Tibial nerve (tissue), 4 donors: Measurements from ENCODE around the gene SIK2.

Experiments used
- CTCF ChIP-seq, 5 experiments: fragments of 200-600 bp in 3 of 5; fragments of 450-650 bp in 2 of 5; sonication (generic) in 3 of 5; IDR thresholded peaks; one replicate each; pipeline ENCODE4 v1.5.1; 2016 to 2019; ENCODE audit warnings: antibody characterized with exemption in 5 of 5, mild to moderate bottlenecking in 3 of 5, moderate library complexity in 2 of 5
- EP300 ChIP-seq, 2 donors: sonication (generic); formaldehyde crosslinking; IDR thresholded peaks; one replicate each; pipeline ENCODE4 v1.6.1; 2017; ENCODE audit warnings: antibody characterized with exemption in 2 of 2, mild to moderate bottlenecking in 1 of 2
- POLR2A ChIP-seq, 2 donors: fragments of 450-650 bp; IDR thresholded peaks; one replicate each; pipeline ENCODE4 v1.6.1; 2017; ENCODE audit warnings: antibody characterized with exemption in 2 of 2, mild to moderate bottlenecking in 2 of 2, moderate library complexity in 2 of 2

GRCh38 chr11:111756097-111756496 is 153.8 kb downstream of the SIK2 start:
- TF ChIP-seq CTCF (IDR thresholded peaks at IDR 0.05) = no peak
- TF ChIP-seq POLR2A (IDR thresholded peaks at IDR 0.05) = no peak
- no peak for TF ChIP-seq EP300 (IDR thresholded peaks at IDR 0.05)
